ENCODE data around the gene BGLAP.
"Not testable (repeated sequence)": the region's sequence is repeated elsewhere in the genome, so short reads cannot be mapped to it uniquely, and the experiment has no call there.

The BGLAP gene

DNA sequence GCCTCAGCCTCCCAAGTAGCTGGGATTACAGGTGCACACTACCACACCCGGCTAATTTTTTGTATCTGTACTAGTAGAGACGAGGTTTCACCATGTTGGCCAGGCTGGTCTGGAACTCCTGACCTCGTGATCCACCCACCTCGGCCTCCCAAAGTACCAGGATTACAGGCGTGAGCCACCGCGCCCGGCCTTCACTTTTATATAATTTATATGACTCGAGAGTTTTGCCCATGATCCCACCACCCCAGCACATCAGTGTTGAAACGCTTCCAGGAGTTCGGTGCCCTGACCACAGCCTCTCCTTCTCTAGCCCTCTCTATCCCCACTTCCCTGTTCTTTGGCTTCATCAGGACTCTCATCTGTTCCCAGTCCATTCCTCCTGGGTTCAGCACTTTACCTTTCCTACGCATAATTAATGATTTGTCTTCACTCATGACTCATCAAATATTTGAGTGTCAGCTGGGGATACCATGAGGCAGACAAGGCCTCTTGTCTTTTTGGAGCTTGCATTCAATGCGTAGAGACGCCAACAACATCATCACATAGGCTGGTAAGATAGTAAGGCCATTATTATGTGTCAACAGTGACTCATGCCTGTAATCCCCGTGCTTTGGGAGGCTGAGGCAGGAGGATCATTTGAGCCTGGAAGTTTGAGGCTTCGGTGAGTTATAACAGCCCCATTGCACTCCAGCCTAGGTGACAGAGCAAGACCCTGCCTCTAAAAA is 27.8 kb upstream of the BGLAP start:
- peak overlapping the region; percentile 79 for H3K4me3 ChIP-seq (ENCODE audit: low read depth, low read length)

DNA sequence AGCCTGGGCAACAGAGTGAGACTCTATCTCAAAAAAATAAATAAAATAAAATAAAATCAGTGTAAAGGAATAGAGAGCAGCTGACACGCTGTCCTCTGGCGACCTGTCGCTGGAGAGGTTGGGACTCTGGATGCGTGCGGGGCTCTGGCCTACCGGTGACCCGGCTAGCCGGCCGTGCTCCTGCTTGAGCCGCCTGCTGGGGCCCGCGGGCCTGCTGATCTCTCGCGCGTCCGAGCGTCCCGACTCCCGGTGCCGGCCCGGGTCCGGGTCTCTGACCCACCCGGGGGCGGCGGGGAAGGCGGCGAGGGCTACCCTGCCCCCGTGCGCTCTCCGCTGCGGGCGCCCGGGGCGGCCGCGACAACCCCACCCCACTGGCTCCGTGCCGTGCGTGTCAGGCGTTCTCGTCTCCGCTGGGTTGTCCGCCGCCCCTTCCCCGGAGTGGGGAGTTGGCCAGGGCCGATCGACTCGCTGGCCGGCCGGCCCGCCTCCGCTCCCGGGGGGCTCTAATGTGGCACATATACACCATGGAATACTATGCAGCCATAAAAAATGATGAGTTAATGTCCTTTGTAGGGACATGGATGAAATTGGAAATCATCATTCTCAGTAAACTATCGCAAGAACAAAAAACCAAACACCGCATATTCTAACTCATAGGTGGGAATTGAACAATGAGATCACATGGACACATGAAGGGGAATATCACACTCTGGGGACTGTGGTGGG is 25.5 kb upstream of the BGLAP start:
- H3K4me3 ChIP-seq (ENCODE audit: low read depth, low read length) = not testable (repeated sequence)

More for the DNA sequence above, 27.8 kb upstream of the BGLAP start:
- TF ChIP-seq, protein P1, sequence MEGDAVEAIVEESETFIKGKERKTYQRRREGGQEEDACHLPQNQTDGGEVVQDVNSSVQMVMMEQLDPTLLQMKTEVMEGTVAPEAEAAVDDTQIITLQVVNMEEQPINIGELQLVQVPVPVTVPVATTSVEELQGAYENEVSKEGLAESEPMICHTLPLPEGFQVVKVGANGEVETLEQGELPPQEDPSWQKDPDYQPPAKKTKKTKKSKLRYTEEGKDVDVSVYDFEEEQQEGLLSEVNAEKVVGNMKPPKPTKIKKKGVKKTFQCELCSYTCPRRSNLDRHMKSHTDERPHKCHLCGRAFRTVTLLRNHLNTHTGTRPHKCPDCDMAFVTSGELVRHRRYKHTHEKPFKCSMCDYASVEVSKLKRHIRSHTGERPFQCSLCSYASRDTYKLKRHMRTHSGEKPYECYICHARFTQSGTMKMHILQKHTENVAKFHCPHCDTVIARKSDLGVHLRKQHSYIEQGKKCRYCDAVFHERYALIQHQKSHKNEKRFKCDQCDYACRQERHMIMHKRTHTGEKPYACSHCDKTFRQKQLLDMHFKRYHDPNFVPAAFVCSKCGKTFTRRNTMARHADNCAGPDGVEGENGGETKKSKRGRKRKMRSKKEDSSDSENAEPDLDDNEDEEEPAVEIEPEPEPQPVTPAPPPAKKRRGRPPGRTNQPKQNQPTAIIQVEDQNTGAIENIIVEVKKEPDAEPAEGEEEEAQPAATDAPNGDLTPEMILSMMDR (IDR thresholded peaks at IDR 0.05; ENCODE audit: low read depth, low read length) = no peak

DNA sequence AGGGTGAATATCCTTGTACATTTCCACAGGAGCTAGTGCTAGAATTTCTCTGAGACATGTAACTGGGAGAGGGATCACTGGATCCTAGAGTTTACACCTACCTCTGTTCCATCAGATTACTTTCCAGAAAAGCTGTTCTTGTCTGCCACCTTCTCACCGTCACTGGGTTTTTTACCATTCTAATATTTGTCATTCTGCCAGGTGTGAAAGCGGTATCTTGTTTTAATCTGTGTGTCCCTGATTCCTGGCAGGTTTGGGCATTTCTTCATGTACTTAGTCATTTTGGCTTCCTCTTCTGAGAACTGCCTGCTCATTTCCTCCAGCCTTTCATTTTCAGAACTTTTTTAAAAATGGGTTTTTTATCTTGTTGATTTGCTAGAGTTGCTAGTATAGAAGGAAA is 24.1 kb upstream of the BGLAP start:
- H3K4me3 ChIP-seq (ENCODE audit: low read depth, low read length) = no peak overlapping the region
- TF ChIP-seq, protein P1 (IDR thresholded peaks at IDR 0.05; ENCODE audit: low read depth, low read length) = no peak

DNA sequence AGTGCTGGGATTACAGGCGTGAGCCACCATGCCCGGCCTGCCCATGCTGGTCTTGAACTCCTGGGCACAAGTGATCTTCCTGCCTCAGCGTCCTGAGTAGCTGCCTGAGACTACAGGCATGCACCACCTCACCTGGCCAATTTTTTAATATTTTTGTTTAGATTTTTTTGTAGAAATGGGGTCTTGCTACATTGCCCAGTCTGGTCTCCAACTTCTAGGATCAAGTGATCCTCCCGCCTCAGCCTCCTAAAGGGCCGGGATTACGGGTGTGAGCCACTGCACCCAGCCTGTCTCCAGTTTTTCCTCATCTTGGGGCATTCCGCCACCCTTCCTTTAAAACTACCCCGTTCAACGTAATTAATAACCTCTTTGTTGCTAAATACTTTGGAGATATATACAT is 21.8 kb upstream of the BGLAP start:
- no peak overlapping the region for H3K4me3 ChIP-seq (ENCODE audit: low read depth, low read length)
- TF ChIP-seq, protein P1 (IDR thresholded peaks at IDR 0.05; ENCODE audit: low read depth, low read length) = no peak

DNA sequence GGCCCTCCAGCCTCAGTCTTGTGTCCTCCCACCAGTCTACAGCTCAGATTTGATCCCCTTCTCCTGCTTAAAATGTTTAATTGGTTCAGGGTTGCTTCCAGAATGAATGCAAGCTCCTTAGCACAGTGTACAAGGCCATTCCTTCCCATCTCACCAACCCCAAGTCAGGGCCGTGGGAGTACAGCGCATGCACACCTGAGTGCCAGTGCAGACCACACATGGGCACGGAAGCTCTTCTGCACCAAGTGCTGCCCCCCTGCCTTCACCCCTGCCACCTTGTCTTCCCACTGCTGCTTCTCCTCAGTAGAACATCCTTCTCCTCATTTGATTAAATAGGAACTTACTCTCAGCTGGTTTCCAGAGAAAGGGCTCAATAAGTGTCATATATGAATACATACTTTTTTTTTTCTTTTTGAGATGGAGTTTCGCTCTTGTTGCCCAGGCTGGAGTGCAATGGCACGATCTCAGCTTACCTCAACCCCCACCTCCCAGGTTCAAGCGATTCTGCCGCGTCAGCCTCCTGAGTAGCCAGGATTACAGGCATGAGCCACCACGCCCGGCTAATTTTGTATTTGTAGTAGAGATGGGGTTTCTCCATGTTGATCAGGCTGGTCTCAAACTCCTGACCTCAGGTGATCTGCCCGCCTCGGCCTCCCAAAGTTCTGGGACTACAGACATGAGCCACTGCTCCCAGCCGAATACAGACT is 19.8 kb upstream of the BGLAP start:
- TF ChIP-seq, protein P1 (IDR thresholded peaks at IDR 0.05; ENCODE audit: low read depth, low read length) = no peak
- H3K4me3 ChIP-seq (ENCODE audit: low read depth, low read length) = no peak overlapping the region

DNA sequence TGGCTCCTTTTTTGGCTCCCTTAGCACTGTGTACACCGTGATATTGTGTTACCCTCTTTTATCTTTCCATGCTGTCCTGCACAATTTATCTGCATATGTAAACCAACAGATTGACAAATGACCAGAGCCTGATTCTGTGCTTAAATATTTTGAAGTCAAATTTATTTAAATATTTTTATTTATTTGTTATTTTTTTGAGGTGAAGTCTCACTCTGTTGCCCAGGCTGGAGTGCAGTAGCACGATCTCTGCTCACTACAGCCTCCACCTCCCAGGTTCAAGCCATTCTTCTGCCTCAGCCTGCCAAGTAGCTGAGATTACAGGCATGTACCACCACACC is 16.3 kb upstream of the BGLAP start:
- no peak overlapping the region for H3K4me3 ChIP-seq (ENCODE audit: low read depth, low read length)
- TF ChIP-seq, protein P1 (IDR thresholded peaks at IDR 0.05; ENCODE audit: low read depth, low read length) = no peak

DNA sequence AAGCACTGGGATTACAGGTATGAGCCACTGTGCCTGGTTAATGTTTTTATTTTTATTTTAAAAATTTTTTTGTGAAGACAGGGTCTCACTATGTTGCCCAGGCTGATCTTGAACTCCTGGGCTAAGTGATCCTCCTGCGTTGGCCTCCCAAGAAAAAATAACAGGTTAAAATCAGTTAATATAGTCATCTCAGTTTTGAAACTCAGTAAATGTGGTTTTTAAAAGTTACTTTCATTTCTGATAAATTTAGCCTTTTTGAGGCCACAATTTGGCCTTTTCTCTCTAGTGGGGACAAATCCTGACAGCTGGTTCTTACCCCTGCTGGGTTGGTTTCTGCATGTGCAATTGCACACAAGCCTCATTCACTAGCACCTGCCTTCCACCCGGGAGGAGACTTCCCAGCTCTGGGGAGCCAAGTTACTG is 15.9 kb upstream of the BGLAP start:
- TF ChIP-seq, protein P1 (IDR thresholded peaks at IDR 0.05; ENCODE audit: low read depth, low read length) = no peak
- H3K4me3 ChIP-seq (ENCODE audit: low read depth, low read length) = no peak overlapping the region
